Astrocyte (in vitro differentiated cells and primary cell): Measurements from ENCODE around the gene GRB10. TPM values are rescaled to one million over a fixed set of nuclear protein-coding genes. Genes with fewer than 3 reads are reported as not detected.

Experiments used
- DNase-seq: peaks from one replicate; pipeline ENCODE4 v3.0.0-alpha.2; 2010; ENCODE audit warnings: low read depth
- FAIRE-seq: peaks from 2 replicates; lab custom pipeline; 2011; peaks lifted over from hg19 to GRCh38; lab: Jason Lieb, UNC
- H2AFZ ChIP-seq: 2 replicates; pipeline ENCODE4 v1.6.0; 2012; ENCODE audit warnings: low read depth, low read length, inconsistent platforms
- H3K27ac ChIP-seq: 2 replicates; pipeline ENCODE4 v1.5.1; 2011; ENCODE audit warnings: low read depth, low read length, inconsistent platforms
- H3K27me3 ChIP-seq: 2 replicates; pipeline ENCODE4 v1.6.0; 2011; ENCODE audit warnings: low read length, inconsistent platforms; ENCODE audit not compliant: insufficient read depth
- H3K36me3 ChIP-seq: 2 replicates; pipeline ENCODE4 v1.5.1; 2011; ENCODE audit warnings: low read length, inconsistent platforms; ENCODE audit not compliant: insufficient read depth
- H3K4me1 ChIP-seq: 2 replicates; pipeline ENCODE4 v1.5.1; 2011; ENCODE audit warnings: low read length, inconsistent platforms; ENCODE audit not compliant: insufficient read depth
- H3K4me2 ChIP-seq: 2 replicates; pipeline ENCODE4 v1.6.0; 2012; ENCODE audit warnings: low read length, inconsistent platforms
- H3K4me3 ChIP-seq: 2 replicates; pipeline ENCODE4 v1.5.1; 2011; ENCODE audit warnings: low read depth, mild to moderate bottlenecking, low read length, inconsistent platforms; ENCODE audit not compliant: insufficient read depth
- H3K79me2 ChIP-seq: 2 replicates; pipeline ENCODE4 v1.6.0; 2012; ENCODE audit warnings: mild to moderate bottlenecking, low read length, inconsistent platforms; ENCODE audit not compliant: insufficient read depth
- H3K9ac ChIP-seq: 2 replicates; pipeline ENCODE4 v1.6.0; 2012; ENCODE audit warnings: mild to moderate bottlenecking, low read length, inconsistent platforms
- H3K9me3 ChIP-seq: 2 replicates; pipeline ENCODE4 v1.5.1; 2012; ENCODE audit warnings: low read depth, mild to moderate bottlenecking, low read length, inconsistent platforms; ENCODE audit not compliant: insufficient read depth
- H4K20me1 ChIP-seq: 2 replicates; pipeline ENCODE4 v1.6.0; 2012; ENCODE audit warnings: low read length, inconsistent platforms; ENCODE audit not compliant: insufficient read depth
- H3K27ac Mint-ChIP-seq: one replicate; pipeline ENCODE4 v1.8.0; 2021; ENCODE audit warnings: mild to moderate bottlenecking, mixed read lengths; ENCODE audit not compliant: unreplicated experiment
- H3K27me3 Mint-ChIP-seq: one replicate; pipeline ENCODE4 v1.8.0; 2021; ENCODE audit warnings: low read depth, mixed read lengths; ENCODE audit not compliant: unreplicated experiment
- H3K36me3 Mint-ChIP-seq: one replicate; pipeline ENCODE4 v1.8.0; 2021; ENCODE audit warnings: low read depth, mixed read lengths; ENCODE audit not compliant: unreplicated experiment
- H3K4me1 Mint-ChIP-seq: one replicate; pipeline ENCODE4 v1.8.0; 2021; ENCODE audit warnings: low read depth, mixed read lengths; ENCODE audit not compliant: unreplicated experiment
- H3K4me3 Mint-ChIP-seq: one replicate; pipeline ENCODE4 v1.8.0; 2021; ENCODE audit warnings: mild to moderate bottlenecking, moderate library complexity, mixed read lengths; ENCODE audit not compliant: unreplicated experiment
- H3K9me3 Mint-ChIP-seq: one replicate; pipeline ENCODE4 v1.8.0; 2021; ENCODE audit warnings: mild to moderate bottlenecking, mixed read lengths; ENCODE audit not compliant: unreplicated experiment
- CTCF ChIP-seq: IDR thresholded peaks from 2 replicates; pipeline ENCODE4 v1.5.1; 2011; ENCODE audit warnings: low read depth, mild to moderate bottlenecking, inconsistent platforms, low read length, moderate library complexity; ENCODE audit not compliant: insufficient read depth
- EZH2 ChIP-seq: IDR thresholded peaks from 2 replicates; pipeline ENCODE4 v1.6.1; 2012; ENCODE audit warnings: mild to moderate bottlenecking, low read length, inconsistent platforms; ENCODE audit not compliant: insufficient read depth
- total RNA-seq: library from RNA; stranded (reverse); gene quantifications from 2 replicates; pipeline ENCODE4 v1.2.1, GENCODE V29; 2021

The GRB10 gene
- total RNA-seq, 1 donor from 2014 or later, result 81.9 TPM

- H3K9me3 Mint-ChIP-seq, result peaks cover 6% of the 10 kb centered on the region
- H3K4me1 Mint-ChIP-seq, result peaks cover 31% of the 10 kb centered on the region
- DNase-seq (no peak), FAIRE-seq (no peak)
- TF ChIP-seq CTCF (no peak), EZH2 (no peak)
- peak overlapping the region; percentile 81 for H3K9ac ChIP-seq
- H3K36me3 ChIP-seq, result no peaks in the 10 kb centered on the region
- peak overlapping the region; percentile 70 for H2AFZ ChIP-seq
- H3K79me2 ChIP-seq, result peaks cover 35% of the 10 kb centered on the region
- peak overlapping the region; percentile 78 for H3K4me3 Mint-ChIP-seq
- H3K4me2 ChIP-seq, result peak overlapping the region; percentile 82
- peak overlapping the region; percentile 77 for H3K27ac Mint-ChIP-seq
- peaks cover 33% of the 10 kb centered on the region for H4K20me1 ChIP-seq
- H3K4me3 ChIP-seq, result peak overlapping the region; percentile 64
- H3K9me3 ChIP-seq, result no peaks in the 10 kb centered on the region
- peaks cover 21% of the 10 kb centered on the region for H3K4me1 ChIP-seq
- peaks cover 3% of the 10 kb centered on the region for H3K36me3 Mint-ChIP-seq
- no peaks in the 10 kb centered on the region for H3K27me3 Mint-ChIP-seq
- H3K27ac ChIP-seq, result peak overlapping the region; percentile 36
- no peaks in the 10 kb centered on the region for H3K27me3 ChIP-seq
Observed at GRCh38 chr7:50793947-50794570, 11.4 kb upstream of the GRB10 start.

GRCh38 chr7:50793120-50793946 is 10.6 kb upstream of the GRB10 start:
- peaks cover 21% of the 10 kb centered on the region for H3K4me1 ChIP-seq
- Mint-ChIP-seq H3K36me3 (peaks cover 8% of the 10 kb centered on the region), H3K4me3 (peak overlapping the region; percentile 78), H3K4me1 (peaks cover 32% of the 10 kb centered on the region), H3K27ac (no peak overlapping the region), H3K27me3 (no peaks in the 10 kb centered on the region), H3K9me3 (peaks cover 6% of the 10 kb centered on the region)
- DNase-seq (no peak), FAIRE-seq (no peak)
- peaks cover 42% of the 10 kb centered on the region for H3K79me2 ChIP-seq
- peak overlapping the region; percentile 36 for H3K27ac ChIP-seq
- peak overlapping the region; percentile 93 for H3K9ac ChIP-seq
- peak overlapping the region; percentile 70 for H2AFZ ChIP-seq
- no peaks in the 10 kb centered on the region for H3K36me3 ChIP-seq
- H3K9me3 ChIP-seq, result no peaks in the 10 kb centered on the region
- peaks cover 40% of the 10 kb centered on the region for H4K20me1 ChIP-seq
- TF ChIP-seq EZH2, result no peak
- H3K4me3 ChIP-seq, result peak overlapping the region; percentile 95
- H3K27me3 ChIP-seq, result no peaks in the 10 kb centered on the region
- H3K4me2 ChIP-seq, result peak overlapping the region; percentile 90

- H2AFZ ChIP-seq, result peak overlapping the region; percentile 24
- H3K4me3 ChIP-seq, result peak overlapping the region; percentile 95
- H3K27ac ChIP-seq, result peak overlapping the region; percentile 80
- H4K20me1 ChIP-seq, result peaks cover 48% of the 10 kb centered on the region
- peak overlapping the region; percentile 90 for H3K4me2 ChIP-seq
- H3K9ac ChIP-seq, result peak overlapping the region; percentile 93
- Mint-ChIP-seq H3K9me3 (peaks cover 4% of the 10 kb centered on the region), H3K27me3 (no peaks in the 10 kb centered on the region), H3K27ac (peak overlapping the region; percentile 97), H3K36me3 (peaks cover 8% of the 10 kb centered on the region), H3K4me3 (peak overlapping the region; percentile 95), H3K4me1 (peaks cover 32% of the 10 kb centered on the region)
- FAIRE-seq (no peak), DNase-seq (peak; percentile 57)
- H3K79me2 ChIP-seq, result peaks cover 50% of the 10 kb centered on the region
- no peaks in the 10 kb centered on the region for H3K36me3 ChIP-seq
- TF ChIP-seq CTCF (no peak), EZH2 (no peak)
- peaks cover 21% of the 10 kb centered on the region for H3K4me1 ChIP-seq
- no peaks in the 10 kb centered on the region for H3K9me3 ChIP-seq
- no peaks in the 10 kb centered on the region for H3K27me3 ChIP-seq
Observed at GRCh38 chr7:50792342-50793119, 9.8 kb upstream of the GRB10 start.
